AG09309 (cell line): ENCODE measurements around the gene S100A4.

ENCODE experiments used
- DNase-seq: peaks from one replicate; pipeline ENCODE4 v3.0.0-alpha.2; 2010; ENCODE audit warnings: low read depth
- H3K4me3 ChIP-seq: 2 replicates; pipeline ENCODE4 v1.5.1; 2011; ENCODE audit warnings: mild to moderate bottlenecking, low read depth, low read length, moderate library complexity; ENCODE audit not compliant: control insufficient read depth
- CTCF ChIP-seq: IDR thresholded peaks from 2 replicates; pipeline ENCODE4 v1.5.1; 2011; ENCODE audit warnings: mild to moderate bottlenecking, low read depth, low read length, inconsistent platforms; ENCODE audit not compliant: insufficient read depth, control insufficient read depth; ENCODE audit errors: missing control alignments

S100A4 gene

DNA sequence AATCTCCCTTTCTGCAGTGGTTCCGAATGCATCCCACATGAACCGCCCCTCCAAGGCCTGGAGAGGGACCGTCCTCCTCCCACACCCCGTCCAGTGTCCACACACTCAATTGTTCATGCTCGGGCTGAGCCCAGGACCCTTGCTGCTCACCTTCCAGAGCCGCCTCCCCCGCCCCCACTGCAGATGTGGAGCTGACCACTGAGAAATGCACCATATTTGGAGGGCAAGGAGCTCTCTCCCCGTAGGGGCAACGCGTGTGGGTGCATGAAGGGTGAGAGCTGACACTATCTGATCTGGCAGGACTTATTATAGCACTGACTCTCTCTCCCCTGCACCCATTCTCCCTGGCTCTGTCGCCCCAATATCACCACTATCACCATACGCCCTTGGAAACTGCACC is 7.5 kb upstream of the S100A4 start:
- DNase-seq = no peak

GRCh38 chr1:153552335-153552734 is 6.7 kb upstream of the S100A4 start:
- TF ChIP-seq CTCF = no peak
- H3K4me3 ChIP-seq = no peak overlapping the region
- DNase-seq = no peak

More for the DNA sequence above, 7.5 kb upstream of the S100A4 start:
- no peak overlapping the region for H3K4me3 ChIP-seq
- no peak for TF ChIP-seq CTCF

- no peak for DNase-seq
- TF ChIP-seq CTCF = no peak
- no peak overlapping the region for H3K4me3 ChIP-seq
These were observed 5.4 kb upstream of the S100A4 start for GRCh38 chr1:153550827-153551500.

GRCh38 chr1:153550398-153550758 is 4.8 kb upstream of the S100A4 start:
- no peak for TF ChIP-seq CTCF
- DNase-seq = no peak
- no peak overlapping the region for H3K4me3 ChIP-seq

DNA sequence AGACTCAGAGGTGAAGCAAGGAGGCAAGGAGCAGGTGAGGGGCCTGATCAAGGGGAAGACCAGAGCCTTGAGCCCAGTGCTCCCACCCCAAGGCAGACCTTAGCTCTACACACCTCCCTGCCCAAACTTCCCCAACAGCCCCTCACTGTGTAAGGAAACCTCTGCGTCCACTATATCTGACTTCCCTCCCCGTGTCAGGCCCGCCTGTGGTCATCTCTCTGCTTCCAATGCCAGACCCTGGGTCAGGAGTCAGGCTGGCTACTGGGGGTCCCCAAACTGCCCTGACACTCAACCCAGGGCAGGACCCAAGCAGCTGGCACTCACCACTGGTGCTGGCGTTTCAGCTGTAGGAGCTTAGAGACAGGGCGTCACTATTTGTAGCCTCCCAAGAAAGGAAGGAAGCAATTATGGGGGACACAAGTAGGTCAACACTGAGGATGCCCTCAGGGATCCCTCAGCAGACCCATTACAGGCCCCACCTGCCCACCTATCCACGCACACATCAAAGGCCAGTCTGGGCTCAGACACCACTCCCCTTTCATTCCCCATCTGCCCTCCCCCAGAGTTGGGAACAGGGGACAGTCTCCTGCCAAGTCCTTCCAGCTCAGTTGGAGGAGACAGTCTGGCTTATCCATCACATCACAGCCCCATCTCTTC is 4.3 kb upstream of the S100A4 start:
- H3K4me3 ChIP-seq = no peak overlapping the region
- no peak for TF ChIP-seq CTCF
- DNase-seq = no peak

GRCh38 chr1:153548722-153549688 is 3.4 kb upstream of the S100A4 start, which contains the start of gene S100A3:
S100A3 (minus strand) TSS chr1:153549258; CDS start chr1:153548485, 773 bp downstream.
- H3K4me3 ChIP-seq = no peak within 1 kb of the TSS
- TF ChIP-seq CTCF = peak; percentile 34
- DNase-seq = no peak
